Germinal center (tissue), 1 donor: ENCODE measurements around the gene CEP89.
"Not testable (repeated sequence)": the region's sequence is repeated elsewhere in the genome, so short reads cannot be mapped to it uniquely, and the experiment has no call there.

Source experiments
- DNase-seq: peaks from one replicate; pipeline ENCODE4 v3.0.0; 2012; ENCODE audit warnings: mixed read lengths, low spot score

The CEP89 gene

GRCh38 chr19:32945260-32945659 lies 26.5 kb downstream of the CEP89 start:
- no peak for DNase-seq

- not testable (repeated sequence) for DNase-seq
These were observed 30.5 kb downstream of the CEP89 start for GRCh38 chr19:32941273-32941672.

DNA sequence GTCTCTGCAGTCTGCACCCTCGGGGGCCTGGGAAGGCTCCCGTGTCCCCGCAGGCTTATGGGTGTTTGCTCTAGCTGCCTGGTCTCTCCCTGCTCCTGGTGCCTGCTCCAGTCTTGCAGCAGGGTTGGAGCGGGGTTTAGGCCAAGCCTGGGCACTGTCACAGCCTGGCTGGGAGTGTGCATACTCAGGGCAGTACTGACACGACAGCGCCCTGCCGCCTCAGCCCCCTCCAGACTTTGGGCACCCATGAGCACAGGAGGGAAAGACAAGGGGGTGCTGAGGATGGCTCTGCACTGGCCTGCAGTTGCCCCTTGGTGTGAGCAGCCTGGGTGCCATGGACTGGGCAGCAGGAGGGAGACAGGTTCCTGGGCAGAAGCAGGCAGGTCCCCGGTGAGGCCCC lies 35.7 kb downstream of the CEP89 start:
- DNase-seq, result no peak

GRCh38 chr19:32935629-32936028 lies 36.1 kb downstream of the CEP89 start:
- DNase-seq, result no peak

- no peak for DNase-seq
These were observed 38.2 kb downstream of the CEP89 start for GRCh38 chr19:32933571-32933970.

DNA sequence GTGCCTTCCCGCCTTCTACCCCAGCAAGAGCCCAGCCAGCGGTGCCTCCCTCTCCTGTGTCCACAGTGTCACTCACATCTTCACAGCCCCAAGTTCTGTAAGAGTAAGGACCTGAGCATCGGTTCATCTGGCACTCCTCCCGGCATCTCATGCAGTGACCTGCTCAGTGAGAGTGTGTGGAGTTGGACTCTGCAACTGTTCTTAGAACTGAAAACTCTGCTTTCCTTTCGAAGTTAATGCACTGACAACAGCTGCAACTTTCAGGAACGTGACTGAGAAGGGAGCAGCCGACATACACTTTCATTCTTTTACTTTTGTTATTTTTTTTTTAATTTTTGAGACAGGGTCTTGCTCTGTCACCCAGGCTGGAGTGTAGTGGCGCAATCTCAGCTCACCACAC lies 41.2 kb downstream of the CEP89 start:
- no peak for DNase-seq

DNA sequence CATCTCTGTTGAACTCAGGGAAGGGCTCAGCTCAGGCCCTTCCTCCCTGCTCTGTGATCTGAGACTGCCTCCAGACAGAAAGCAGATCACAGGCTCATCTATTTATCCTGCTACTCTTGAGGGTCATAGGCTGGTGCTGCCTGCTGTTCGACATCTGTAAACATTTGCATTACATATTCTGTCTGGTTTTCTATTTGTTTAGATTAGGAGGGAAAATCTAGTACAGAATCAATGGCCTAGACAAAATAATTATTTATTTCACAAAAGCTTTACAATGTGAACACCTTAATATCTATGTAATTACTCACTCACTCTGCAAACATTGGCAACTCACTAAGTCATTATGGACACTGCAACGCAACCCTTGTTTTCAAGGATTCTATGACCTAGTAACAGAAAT lies 43.0 kb downstream of the CEP89 start:
- DNase-seq, result no peak

GRCh38 chr19:32924200-32924599 lies 47.6 kb downstream of the CEP89 start:
- DNase-seq, result no peak

DNA sequence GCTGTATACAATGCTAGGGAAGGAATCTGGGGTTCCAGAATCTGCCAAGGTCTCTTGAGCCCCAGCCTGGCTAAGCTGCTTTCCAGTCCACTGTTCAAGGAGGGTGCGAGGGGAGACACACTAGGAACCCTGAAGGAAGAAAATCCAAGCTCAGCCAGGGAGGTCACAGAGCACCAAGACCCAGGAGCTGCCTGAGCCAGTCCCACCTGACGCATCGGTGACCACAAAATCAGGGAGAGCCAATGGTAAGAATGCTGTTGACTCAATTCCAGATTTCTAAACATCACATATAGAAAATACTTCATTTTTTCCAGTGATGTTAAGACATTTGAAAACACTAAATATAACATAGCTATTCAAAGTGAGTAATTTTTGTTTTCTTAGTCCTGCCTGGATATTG lies 50.1 kb downstream of the CEP89 start:
- DNase-seq, result no peak

- no peak for DNase-seq
These were observed 52.4 kb downstream of the CEP89 start for GRCh38 chr19:32919365-32919764.

DNA sequence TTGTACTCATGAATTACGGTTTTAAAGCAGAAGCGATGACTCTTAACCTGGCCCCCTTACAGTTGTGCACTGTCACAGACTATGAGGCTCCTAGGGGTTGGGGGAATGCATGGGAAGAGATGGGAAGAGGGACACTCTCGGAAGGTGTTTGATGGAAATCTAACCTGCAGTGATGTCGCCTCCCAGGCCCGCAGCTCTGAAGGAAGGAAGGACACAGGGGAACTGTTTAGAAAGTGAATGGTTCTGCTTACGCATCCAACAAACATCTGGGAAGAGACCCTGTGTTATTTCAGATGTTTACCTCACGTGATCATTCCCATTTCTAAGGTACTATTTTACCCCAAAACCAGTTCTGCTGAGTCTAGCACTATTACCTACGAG lies 54.2 kb downstream of the CEP89 start:
- DNase-seq, result no peak

DNA sequence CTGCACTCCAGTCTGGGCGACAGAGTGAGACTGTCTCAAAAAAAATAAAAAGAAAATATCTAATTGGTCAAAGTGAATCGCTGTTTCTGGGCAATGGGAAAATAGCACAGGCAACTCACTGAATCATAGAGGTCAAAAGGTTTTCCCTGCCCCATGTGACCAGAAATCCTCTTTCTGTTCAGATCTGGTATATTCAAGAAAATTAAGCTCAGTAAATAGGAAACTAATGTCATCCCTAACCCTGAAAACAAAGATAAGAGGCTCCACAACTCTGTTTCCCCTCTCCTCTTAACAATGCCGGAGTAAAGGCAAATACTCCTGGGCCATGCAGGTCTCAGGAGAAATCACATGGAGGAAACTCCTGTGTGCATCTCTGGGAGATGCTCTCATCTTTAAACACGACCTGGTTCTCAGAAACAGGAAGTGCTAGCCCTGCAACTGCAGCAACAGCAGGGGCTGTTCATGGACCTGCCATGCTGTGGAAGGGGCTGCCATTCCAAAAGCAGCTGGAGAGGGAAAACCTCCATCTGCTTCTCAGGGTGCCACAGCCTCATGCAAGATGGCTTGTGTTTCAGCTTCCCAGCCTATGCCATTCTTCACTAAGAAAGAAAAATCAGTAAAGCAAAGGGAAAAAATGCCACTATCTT lies 54.7 kb downstream of the CEP89 start:
- no peak for DNase-seq

DNA sequence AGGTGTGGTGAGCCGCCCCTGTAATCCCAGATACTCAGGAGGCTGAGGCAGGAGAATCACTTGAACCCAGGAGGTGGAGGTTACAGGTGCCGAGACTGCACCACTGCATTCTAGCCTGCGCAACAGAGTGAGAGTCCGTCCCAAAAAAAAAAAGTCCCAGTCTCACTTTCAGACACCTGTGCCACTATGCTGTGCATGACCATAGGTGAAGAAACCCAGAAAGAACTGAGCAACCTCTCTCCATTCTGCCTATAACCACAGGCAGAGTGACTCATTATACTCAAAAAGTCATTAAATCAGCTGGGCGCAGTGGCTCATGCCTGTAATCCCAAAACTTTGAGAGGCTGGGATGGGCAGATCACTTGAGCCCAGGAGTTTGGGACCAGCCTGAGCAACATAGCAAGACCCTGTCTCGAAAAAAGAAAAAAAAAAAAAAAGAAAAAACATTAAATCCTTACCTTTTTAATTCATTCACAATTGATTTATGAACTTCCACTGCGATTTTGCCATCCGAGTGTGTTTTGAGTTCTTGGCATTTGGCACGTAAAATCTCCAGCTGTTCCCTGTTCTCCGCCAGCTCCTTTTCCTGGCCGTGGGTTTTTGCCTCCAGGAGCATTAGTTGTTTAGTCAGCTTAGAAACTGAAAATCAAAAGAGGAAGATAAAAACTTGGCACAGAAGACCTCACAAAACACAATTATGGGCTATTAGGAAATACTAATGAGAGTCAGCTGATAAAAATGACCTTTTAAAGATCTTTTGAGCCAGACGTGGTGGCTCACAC lies 56.7 kb downstream of the CEP89 start:
- DNase-seq, result no peak

GRCh38 chr19:32911467-32911866 lies 60.3 kb downstream of the CEP89 start:
- DNase-seq, result no peak

- no peak for DNase-seq
These were observed 60.9 kb downstream of the CEP89 start for GRCh38 chr19:32910874-32911273.

GRCh38 chr19:32910094-32910493 lies 61.7 kb downstream of the CEP89 start:
- no peak for DNase-seq

GRCh38 chr19:32909257-32909656 lies 62.5 kb downstream of the CEP89 start:
- DNase-seq, result no peak

- no peak for DNase-seq
These were observed 63.0 kb downstream of the CEP89 start for GRCh38 chr19:32908641-32909190.

GRCh38 chr19:32902448-32902847 lies 69.3 kb downstream of the CEP89 start:
- no peak for DNase-seq

GRCh38 chr19:32901504-32902161 lies 70.1 kb downstream of the CEP89 start:
- no peak for DNase-seq

DNA sequence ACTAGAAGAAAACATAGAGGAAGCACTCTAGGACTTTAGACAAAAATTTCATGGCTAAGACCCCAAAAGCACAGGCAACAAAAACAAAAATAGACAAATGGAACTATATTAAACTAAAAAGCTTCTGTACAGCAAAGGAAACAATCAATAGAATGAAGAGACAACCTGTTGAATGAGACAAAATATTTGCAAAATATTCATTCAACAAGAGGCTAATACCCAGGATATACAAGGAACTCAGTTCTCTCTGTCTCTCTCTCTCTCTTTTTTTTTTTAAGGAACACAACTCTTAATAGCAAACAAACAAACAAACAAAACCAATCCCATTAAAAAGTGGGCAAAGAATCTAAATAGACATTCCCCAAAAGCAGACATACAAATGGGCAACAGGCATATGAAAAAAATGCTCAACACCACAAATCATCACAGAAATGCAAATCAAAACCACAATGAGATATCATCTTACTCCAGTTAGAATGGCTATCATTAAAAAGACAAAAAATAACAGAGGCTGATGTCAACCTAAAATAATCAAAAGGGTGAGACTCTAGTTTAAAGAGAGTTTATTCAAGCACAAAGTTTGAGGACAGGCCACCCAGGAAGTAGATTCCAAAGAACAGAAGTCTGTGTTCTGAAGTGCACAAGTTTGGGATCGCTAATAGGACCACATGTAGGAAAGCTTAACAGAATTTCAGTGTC lies 75.1 kb downstream of the CEP89 start:
- DNase-seq, result no peak

GRCh38 chr19:32895384-32895783 lies 76.4 kb downstream of the CEP89 start:
- DNase-seq, result no peak
